MM.1S (cell line): ENCODE data around the gene ARHGAP28.

ENCODE experiments used
- EZH2 ChIP-seq: fragments of 300-600 bp; sonication (generic); optimal IDR thresholded peaks from 2 replicates; pipeline ENCODE3; 2017; ENCODE audit warnings: low read depth, mild to moderate bottlenecking, antibody characterized with exemption, low read length, mixed read lengths
- EZH2phosphoT487 ChIP-seq: fragments of 300-600 bp; sonication (generic); IDR thresholded peaks from 2 replicates; pipeline ENCODE4 v1.6.1; 2018; ENCODE audit warnings: antibody characterized with exemption, low read length
- TF ChIP-seq, protein P1 (sequence below): fragments of 300-600 bp; sonication (generic); IDR thresholded peaks from 2 replicates; pipeline ENCODE4 v1.5.1; 2016; ENCODE audit warnings: antibody characterized with exemption, low read length, mixed read lengths

DNA sequence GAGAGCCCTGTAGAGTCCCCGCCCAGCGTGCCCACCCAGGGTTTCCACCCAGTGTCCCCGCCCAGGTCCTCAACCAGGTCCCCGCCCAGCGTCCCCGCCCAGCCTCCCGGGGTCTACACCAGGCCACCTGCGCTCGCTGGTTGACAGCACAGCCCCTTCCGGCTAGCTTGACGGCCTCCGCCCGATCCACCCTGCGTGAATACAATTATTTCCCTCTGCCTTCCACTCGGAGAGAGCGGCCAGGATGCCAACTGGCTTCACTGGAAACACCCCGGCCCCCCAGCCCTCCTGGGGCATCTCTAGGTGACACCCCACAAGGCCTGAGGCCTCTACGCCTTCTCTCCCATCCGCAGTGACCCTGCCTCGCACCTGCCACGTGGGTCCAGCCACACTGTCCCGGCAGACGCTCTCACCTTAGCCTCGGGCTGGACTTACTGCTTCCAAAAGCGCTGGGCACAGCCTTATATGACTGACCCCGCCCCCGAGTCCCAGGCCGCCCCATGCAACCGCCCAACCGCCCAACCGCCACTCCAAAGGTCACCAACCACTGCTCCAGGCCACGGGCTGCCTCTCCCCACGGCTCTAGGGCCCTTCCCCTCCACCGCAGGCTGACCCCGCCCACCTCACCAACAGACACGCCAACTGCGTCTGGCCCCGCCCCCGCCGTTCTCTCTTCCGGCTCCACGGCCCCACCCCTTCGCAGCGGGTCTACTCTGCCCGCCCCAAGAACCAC, 200.0 kb downstream of the ARHGAP28 start:
- TF ChIP-seq EZH2, result no peak
- no peak for TF ChIP-seq EZH2phosphoT487
- TF ChIP-seq, protein P1, sequence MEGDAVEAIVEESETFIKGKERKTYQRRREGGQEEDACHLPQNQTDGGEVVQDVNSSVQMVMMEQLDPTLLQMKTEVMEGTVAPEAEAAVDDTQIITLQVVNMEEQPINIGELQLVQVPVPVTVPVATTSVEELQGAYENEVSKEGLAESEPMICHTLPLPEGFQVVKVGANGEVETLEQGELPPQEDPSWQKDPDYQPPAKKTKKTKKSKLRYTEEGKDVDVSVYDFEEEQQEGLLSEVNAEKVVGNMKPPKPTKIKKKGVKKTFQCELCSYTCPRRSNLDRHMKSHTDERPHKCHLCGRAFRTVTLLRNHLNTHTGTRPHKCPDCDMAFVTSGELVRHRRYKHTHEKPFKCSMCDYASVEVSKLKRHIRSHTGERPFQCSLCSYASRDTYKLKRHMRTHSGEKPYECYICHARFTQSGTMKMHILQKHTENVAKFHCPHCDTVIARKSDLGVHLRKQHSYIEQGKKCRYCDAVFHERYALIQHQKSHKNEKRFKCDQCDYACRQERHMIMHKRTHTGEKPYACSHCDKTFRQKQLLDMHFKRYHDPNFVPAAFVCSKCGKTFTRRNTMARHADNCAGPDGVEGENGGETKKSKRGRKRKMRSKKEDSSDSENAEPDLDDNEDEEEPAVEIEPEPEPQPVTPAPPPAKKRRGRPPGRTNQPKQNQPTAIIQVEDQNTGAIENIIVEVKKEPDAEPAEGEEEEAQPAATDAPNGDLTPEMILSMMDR, result no peak
